ENCODE data around the gene TPD52L1.
"Not testable (repeated sequence)": the region's sequence is repeated elsewhere in the genome, so short reads cannot be mapped to it uniquely, and the experiment has no call there.

TPD52L1 gene

DNA sequence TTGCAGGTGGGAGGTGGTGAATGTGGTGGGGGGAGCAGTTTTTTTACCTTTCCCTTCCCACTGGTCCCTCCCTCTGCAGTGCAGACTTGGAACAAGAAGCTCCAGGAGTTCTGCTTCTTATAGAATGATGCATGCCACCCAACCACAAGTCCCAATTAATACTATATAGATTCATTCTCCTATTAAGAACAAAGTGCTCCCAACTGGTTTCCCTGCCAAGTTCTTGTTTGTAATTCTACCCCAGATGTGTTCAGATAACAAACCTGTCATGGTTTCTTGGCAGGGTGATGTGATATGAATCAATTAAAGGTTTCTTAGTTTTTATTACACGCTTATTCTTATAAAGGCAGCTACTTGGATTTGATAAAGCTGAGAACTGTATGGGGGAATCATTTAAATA lies 124.3 kb downstream of the TPD52L1 start:
- no peak for TF ChIP-seq CTCF (IDR thresholded peaks at IDR 0.05; ENCODE audit: low read depth, low read length, missing control alignments)
- no peak for DNase-seq (ENCODE audit: low read depth)
- H3K4me3 ChIP-seq (ENCODE audit: low read depth, low read length), result no peak overlapping the region

DNA sequence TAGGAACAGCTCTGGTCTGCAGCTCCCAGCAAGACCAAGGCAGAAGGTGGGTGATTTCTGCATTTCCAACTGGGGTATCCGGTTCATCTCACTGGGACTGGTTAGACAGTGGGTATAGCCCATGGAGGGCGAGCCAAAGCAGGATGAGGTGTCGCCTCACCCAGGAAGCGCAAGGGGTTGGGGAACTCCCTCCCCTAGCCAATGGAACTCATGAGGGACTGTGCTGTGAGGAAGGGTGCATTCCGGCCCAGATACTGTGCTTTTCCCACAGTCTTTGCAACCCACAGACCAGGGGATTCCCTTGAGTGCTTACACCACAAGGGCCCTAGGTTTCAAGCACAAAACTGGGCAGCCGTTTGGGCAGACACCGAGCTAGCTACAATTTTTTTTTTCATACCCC lies 126.4 kb downstream of the TPD52L1 start:
- no peak for DNase-seq (ENCODE audit: low read depth)
- no peak for TF ChIP-seq CTCF (IDR thresholded peaks at IDR 0.05; ENCODE audit: low read depth, low read length, missing control alignments)
- no peak overlapping the region for H3K4me3 ChIP-seq (ENCODE audit: low read depth, low read length)

DNA sequence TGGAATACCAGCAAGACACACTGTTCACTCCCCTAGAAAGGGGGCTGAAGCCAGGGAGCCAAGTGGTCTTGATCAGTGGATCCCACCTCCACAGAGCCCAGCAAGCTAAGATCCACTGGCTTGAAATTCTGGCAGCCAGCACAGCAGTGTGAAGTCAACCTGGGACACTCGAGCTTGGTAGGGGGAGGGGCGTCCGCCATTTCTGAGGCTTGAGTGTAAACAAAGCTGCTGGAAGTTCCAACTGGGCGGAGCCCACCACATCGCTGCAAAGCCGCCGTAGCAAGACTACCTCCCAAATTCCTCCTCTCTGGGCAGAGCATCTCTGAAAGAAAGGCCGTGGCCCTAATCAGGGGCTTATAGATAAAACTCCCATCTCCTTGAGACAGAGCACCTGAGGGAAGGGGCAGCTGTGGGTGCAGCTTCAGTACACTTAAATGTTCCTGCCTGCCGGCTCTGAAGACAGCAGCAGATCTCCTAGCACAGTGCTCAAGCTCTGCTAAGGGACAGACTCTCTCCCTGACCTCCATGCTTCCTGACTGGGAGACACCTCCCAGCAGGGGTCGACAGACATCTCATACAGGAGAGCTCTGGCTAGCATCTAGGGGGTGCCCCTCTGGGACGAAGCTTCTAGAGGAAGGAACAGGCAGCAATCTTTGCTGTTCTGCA lies 126.9 kb downstream of the TPD52L1 start:
- DNase-seq (ENCODE audit: low read depth), result not testable (repeated sequence)

DNA sequence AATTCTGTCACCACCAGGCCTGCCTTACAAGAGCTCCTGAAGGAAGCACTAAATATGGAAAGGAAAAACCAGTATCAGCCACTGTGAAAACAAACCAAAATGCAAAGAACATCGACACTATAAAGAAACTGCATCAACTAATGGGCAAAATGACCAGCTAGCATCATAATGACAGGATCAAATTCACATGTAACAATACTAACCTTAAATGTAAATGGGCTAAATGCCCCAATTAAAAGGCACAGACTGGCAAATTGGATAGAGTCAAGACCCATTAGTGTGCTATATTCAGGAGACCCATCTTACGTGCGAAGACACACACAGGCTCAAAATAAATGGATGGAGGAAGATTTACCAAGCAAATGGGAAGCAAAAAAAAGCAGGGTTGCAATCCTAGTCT lies 128.9 kb downstream of the TPD52L1 start:
- not testable (repeated sequence) for DNase-seq (ENCODE audit: low read depth); H3K4me3 ChIP-seq (ENCODE audit: low read depth, low read length)

More for the DNA sequence above, 126.9 kb downstream of the TPD52L1 start:
- H3K4me3 ChIP-seq (ENCODE audit: low read depth, low read length), result not testable (repeated sequence)

GRCh38 chr6:125285353-125285752 lies 131.8 kb downstream of the TPD52L1 start:
- no peak for DNase-seq (ENCODE audit: low read depth)
- no peak for TF ChIP-seq CTCF (IDR thresholded peaks at IDR 0.05; ENCODE audit: low read depth, low read length, missing control alignments)
- H3K4me3 ChIP-seq (ENCODE audit: low read depth, low read length), result no peak overlapping the region

DNA sequence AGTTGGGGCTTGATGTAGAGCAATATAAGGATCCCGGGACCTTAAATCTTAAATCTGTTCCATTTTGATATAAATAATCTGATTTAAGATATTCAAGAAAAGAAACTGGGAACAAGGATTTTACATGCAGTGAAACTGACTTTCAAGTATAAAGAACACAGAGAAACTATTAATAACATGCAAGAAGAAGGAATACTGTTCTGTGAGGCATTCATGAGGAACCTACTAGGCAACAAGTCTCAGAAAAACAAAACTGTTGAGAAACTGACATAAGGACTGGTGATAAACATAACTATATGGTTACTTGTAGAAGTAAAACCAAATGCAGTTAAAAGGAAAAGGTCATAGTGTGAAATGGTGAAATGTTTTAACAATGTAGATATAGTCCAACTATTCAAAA lies 132.4 kb downstream of the TPD52L1 start:
- DNase-seq (ENCODE audit: low read depth), result no peak

DNA sequence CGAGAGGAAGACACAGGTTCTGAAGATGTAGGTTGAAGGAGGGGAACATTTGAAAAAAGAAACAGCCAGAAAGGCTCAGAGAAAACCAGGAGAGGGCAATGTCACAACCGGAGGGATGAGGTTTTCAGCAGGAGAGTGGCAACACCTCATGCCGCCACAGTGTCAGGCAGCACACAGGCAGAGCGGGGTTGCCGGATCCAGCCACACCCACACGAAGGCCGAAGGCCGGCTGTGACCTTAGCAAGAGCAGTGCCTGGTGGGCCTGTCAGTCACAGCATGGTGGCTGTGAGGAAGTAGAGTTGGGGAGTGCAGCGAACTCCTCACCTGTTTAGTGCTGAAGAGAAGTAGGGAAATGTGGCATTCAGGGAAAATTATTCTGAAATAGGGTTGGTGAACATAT lies 134.1 kb downstream of the TPD52L1 start:
- TF ChIP-seq CTCF (IDR thresholded peaks at IDR 0.05; ENCODE audit: low read depth, low read length, missing control alignments), result no peak
- H3K4me3 ChIP-seq (ENCODE audit: low read depth, low read length), result no peak overlapping the region
- no peak for DNase-seq (ENCODE audit: low read depth)

More for the DNA sequence above, 132.4 kb downstream of the TPD52L1 start:
- TF ChIP-seq CTCF (IDR thresholded peaks at IDR 0.05; ENCODE audit: low read depth, low read length, missing control alignments), result no peak
- no peak overlapping the region for H3K4me3 ChIP-seq (ENCODE audit: low read depth, low read length)

GRCh38 chr6:125293587-125293986 lies 140.0 kb downstream of the TPD52L1 start:
- no peak overlapping the region for H3K4me3 ChIP-seq (ENCODE audit: low read depth, low read length)
- no peak for TF ChIP-seq CTCF (IDR thresholded peaks at IDR 0.05; ENCODE audit: low read depth, low read length, missing control alignments)
- DNase-seq (ENCODE audit: low read depth), result no peak

Measured in GM12864 (cell line).